Spleen (tissue), 11 donors: ENCODE results near the gene CD300H. TPM values are rescaled to one million over a fixed set of nuclear protein-coding genes. Genes with fewer than 3 reads are reported as not detected.

ENCODE experiments used
- DNase-seq: peaks from one replicate; pipeline ENCODE4 v3.0.0-alpha.2; 2020
- H3K27ac ChIP-seq, 8 donors: fragments of 200-600 bp; sonication (generic) in 7 of 8; 1 replicate in 4 of 8; 2 replicates in 4 of 8; pipeline versions ENCODE4 v1.5.0 to v1.8.0; 2016 to 2021; ENCODE audit warnings: inconsistent platforms in 4 of 8, mild to moderate bottlenecking in 4 of 8, moderate library complexity in 1 of 8
- H3K27me3 ChIP-seq, 7 donors: fragments of 200-600 bp; sonication (generic) in 6 of 7; replicated peaks in 1 of 7; 1 replicate in 4 of 7; 2 replicates in 3 of 7; pipeline versions ENCODE4 v1.5.0 to v1.8.0; 2016 to 2021; ENCODE audit warnings: inconsistent platforms in 3 of 7, mild to moderate bottlenecking in 1 of 7
- H3K36me3 ChIP-seq, 6 donors: fragments of 200-600 bp; sonication (generic) in 5 of 6; 1 replicate in 4 of 6; 2 replicates in 2 of 6; pipeline versions ENCODE4 v1.5.0 to v1.8.0; 2016 to 2021; ENCODE audit warnings: inconsistent platforms in 2 of 6
- H3K4me1 ChIP-seq, 6 donors: fragments of 200-600 bp; sonication (generic) in 5 of 6; 1 replicate in 3 of 6; 2 replicates in 3 of 6; pipeline versions ENCODE4 v1.5.0 to v1.8.0; 2016 to 2021; ENCODE audit warnings: inconsistent platforms in 3 of 6
- H3K4me3 ChIP-seq, 8 donors: fragments of 200-600 bp; sonication (generic) in 7 of 8; 1 replicate in 4 of 8; 2 replicates in 4 of 8; pipeline versions ENCODE4 v1.5.0 to v1.8.0; 2016 to 2021; ENCODE audit warnings: inconsistent platforms in 4 of 8, mild to moderate bottlenecking in 4 of 8, moderate library complexity in 2 of 8
- H3K9me3 ChIP-seq, 8 donors: fragments of 200-600 bp; sonication (generic) in 7 of 8; 1 replicate in 4 of 8; 2 replicates in 4 of 8; pipeline versions ENCODE4 v1.5.0 to v1.8.0; 2016 to 2021; ENCODE audit warnings: inconsistent platforms in 4 of 8
- POLR2A ChIP-seq, 3 donors: fragments of 450-650 bp; IDR thresholded peaks; one replicate each; pipeline ENCODE4 v1.5.1; 2017; ENCODE audit warnings: antibody characterized with exemption in 3 of 3, mild to moderate bottlenecking in 1 of 3
- POLR2AphosphoS5 ChIP-seq, 3 donors: sonication (generic); formaldehyde crosslinking; IDR thresholded peaks; one replicate each; pipeline ENCODE4 v1.5.1; 2017; ENCODE audit warnings: antibody characterized with exemption in 3 of 3
- WGBS, 5 donors: extraction: QIAGEN DNeasy Blood & Tissue Kit in 3 of 5; methylation state at CpG; one replicate each; pipeline versions ENCODE4 v1.1.5 to v1.1.7; 2013 to 2018; 5-methylcytosine and 5-hydroxymethylcytosine counted together
- intact Hi-C: fragments of 100-400 bp; cut with DNase I; formaldehyde crosslinking; loops from one replicate; pipeline ENCODE4 v1.15.0; 2023; ENCODE audit warnings: low total_unique reads
- polyA plus RNA-seq, 3 donors: library from polyadenylated mRNA; stranded (reverse); fragments of 200-250 nt; gene quantifications; one replicate each; pipeline ENCODE4 v1.2.1, GENCODE V29; 2013
- total RNA-seq, 7 donors: library from RNA; depleted of rRNA in 3 of 7; stranded (reverse); fragments of >200 nt in 3 of 7; fragmentation: NEBNext Ultra II Directional in 4 of 7; extraction: Animal tissue kit (Norgen Biotek cat#: 25700) in 4 of 7; gene quantifications; one replicate each; pipeline versions ENCODE4 v1.1.0 to v1.2.1, GENCODE V29; 2016 to 2021
- TF ChIP-seq, protein P1 (sequence below), 11 experiments: fragments of 200-600 bp in 7 of 11; fragments of 450-650 bp in 4 of 11; sonication (generic) in 4 of 11; IDR thresholded peaks in 8 of 11; conservative IDR thresholded peaks in 3 of 11; 1 replicate in 7 of 11; 2 replicates in 4 of 11; pipeline versions ENCODE4 v1.4.0 to v1.8.0; 2016 to 2021; ENCODE audit warnings: antibody characterized with exemption in 11 of 11, inconsistent platforms in 4 of 11, mild to moderate bottlenecking in 1 of 11
- donor health status: healthy with polysubstance abuse.
- donor health status: DM: no; HTN: no; CAD: no; lungs with moderate emphysema.
- donor health status: DM: no; HTN: no; CAD: no.
- donor health status: Bipolar disorder and iron deficiency.
- donor health status: healthy.
- donor health status: DM: no; HTN: no; CAD: no.
- donor health status: DM: yes; HTN: yes; CAD: no.

The CD300H gene
- total and polyA plus RNA-seq, 10 donors: 1.5 to 20.0 (median 3.7) TPM; not detected in 2

DNA sequence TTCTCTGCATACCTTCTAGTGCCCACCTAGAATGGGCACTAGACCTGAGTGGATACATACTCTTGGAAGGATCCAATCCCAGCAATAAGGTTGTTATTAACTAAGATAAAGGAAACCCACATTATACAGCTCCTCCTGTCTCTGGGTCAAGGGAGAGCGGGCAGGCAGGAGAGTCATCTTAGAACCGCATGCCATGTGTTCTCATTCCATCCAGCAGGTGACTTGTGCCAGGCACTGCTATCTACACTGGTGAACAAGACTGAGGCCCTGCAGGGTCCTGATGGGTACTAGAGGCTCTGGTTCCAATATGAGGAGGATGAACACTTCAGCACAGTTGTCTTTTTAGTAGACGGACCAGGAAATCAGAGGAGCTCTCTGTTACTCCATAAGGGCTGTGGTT, 5.9 kb upstream of the CD300H start:
- H3K27ac ChIP-seq: no peak overlapping the region
- H3K4me3 ChIP-seq: no peak overlapping the region
- TF ChIP-seq, protein P1, sequence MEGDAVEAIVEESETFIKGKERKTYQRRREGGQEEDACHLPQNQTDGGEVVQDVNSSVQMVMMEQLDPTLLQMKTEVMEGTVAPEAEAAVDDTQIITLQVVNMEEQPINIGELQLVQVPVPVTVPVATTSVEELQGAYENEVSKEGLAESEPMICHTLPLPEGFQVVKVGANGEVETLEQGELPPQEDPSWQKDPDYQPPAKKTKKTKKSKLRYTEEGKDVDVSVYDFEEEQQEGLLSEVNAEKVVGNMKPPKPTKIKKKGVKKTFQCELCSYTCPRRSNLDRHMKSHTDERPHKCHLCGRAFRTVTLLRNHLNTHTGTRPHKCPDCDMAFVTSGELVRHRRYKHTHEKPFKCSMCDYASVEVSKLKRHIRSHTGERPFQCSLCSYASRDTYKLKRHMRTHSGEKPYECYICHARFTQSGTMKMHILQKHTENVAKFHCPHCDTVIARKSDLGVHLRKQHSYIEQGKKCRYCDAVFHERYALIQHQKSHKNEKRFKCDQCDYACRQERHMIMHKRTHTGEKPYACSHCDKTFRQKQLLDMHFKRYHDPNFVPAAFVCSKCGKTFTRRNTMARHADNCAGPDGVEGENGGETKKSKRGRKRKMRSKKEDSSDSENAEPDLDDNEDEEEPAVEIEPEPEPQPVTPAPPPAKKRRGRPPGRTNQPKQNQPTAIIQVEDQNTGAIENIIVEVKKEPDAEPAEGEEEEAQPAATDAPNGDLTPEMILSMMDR (IDR thresholded peaks at IDR 0.05 in 8 of 11, conservative IDR thresholded peaks at IDR 0.05 in 3 of 11): no peak
- TF ChIP-seq POLR2AphosphoS5 (IDR thresholded peaks at IDR 0.05) (no peak), POLR2A (IDR thresholded peaks at IDR 0.05) (no peak)
- WGBS, 5 donors: 71 to 93% (median 90%) methylated on average over 3 of the region's 3 CpGs
- no peaks in the 10 kb centered on the region for H3K9me3 ChIP-seq
- H3K4me1 ChIP-seq: peaks cover 0 to 14% (median 0%) of the 10 kb centered on the region in 6 donors
- no peaks in the 10 kb centered on the region for H3K36me3 ChIP-seq
- intact Hi-C loops: no loop called here
- DNase-seq: no peak
- peaks cover 0 to 48% (median 0%) of the 10 kb centered on the region in 7 donors for H3K27me3 ChIP-seq

- Histone ChIP-seq H3K27ac (no peak overlapping the region), H3K9me3 (no peaks in the 10 kb centered on the region), H3K4me1 (peaks cover 0 to 20% (median 0%) of the 10 kb centered on the region in 6 donors), H3K36me3 (no peaks in the 10 kb centered on the region), H3K4me3 (no peak overlapping the region), H3K27me3 (peaks cover 0 to 59% (median 0%) of the 10 kb centered on the region in 7 donors)
- 56 to 83% (median 75%) methylated on average over 4 of the region's 4 CpGs for WGBS, 5 donors
- intact Hi-C loops: no loop called here
- DNase-seq: no peak
- TF ChIP-seq, protein P1 (IDR thresholded peaks at IDR 0.05 in 8 of 11, conservative IDR thresholded peaks at IDR 0.05 in 3 of 11): no peak
- no peak for TF ChIP-seq POLR2AphosphoS5 (IDR thresholded peaks at IDR 0.05)
- no peak for TF ChIP-seq POLR2A (IDR thresholded peaks at IDR 0.05)
Observed at GRCh38 chr17:74571621-74572270, 4.4 kb upstream of the CD300H start.

- 37 to 47% (median 38%) methylated on average over 27 to 32 of the region's 32 CpGs for WGBS, 5 donors
- peak in 2 of 3 donors; percentile 29 to 44 for TF ChIP-seq POLR2AphosphoS5 (IDR thresholded peaks at IDR 0.05)
- TF ChIP-seq, protein P1 (IDR thresholded peaks at IDR 0.05 in 8 of 11, conservative IDR thresholded peaks at IDR 0.05 in 3 of 11): no peak
- Histone ChIP-seq H3K36me3 (no peaks in the 10 kb centered on the region), H3K9me3 (no peaks in the 10 kb centered on the region), H3K27ac (peak overlapping the region in 4 of 8 donors; percentile 17 to 70 (median 48)), H3K27me3 (peaks cover 0 to 65% (median 0%) of the 10 kb centered on the region in 7 donors), H3K4me1 (peaks cover 0 to 28% (median 0%) of the 10 kb centered on the region in 6 donors), H3K4me3 (no peak overlapping the region)
- DNase-seq: no peak
- intact Hi-C loops: no loop called here
Observed at GRCh38 chr17:74569020-74570003, 2.0 kb upstream of the CD300H start.
